DMS153 treated with DMSO at 0.1 percent for 48 hours (cell line): Measurements from ENCODE around the gene ARHGAP20.

Experiments used
- DNase-seq: peaks from one replicate; lab custom pipeline; 2025; ENCODE audit not compliant: unreplicated experiment; lab: John Stamatoyannopoulos, UW

Gene ARHGAP20

DNA sequence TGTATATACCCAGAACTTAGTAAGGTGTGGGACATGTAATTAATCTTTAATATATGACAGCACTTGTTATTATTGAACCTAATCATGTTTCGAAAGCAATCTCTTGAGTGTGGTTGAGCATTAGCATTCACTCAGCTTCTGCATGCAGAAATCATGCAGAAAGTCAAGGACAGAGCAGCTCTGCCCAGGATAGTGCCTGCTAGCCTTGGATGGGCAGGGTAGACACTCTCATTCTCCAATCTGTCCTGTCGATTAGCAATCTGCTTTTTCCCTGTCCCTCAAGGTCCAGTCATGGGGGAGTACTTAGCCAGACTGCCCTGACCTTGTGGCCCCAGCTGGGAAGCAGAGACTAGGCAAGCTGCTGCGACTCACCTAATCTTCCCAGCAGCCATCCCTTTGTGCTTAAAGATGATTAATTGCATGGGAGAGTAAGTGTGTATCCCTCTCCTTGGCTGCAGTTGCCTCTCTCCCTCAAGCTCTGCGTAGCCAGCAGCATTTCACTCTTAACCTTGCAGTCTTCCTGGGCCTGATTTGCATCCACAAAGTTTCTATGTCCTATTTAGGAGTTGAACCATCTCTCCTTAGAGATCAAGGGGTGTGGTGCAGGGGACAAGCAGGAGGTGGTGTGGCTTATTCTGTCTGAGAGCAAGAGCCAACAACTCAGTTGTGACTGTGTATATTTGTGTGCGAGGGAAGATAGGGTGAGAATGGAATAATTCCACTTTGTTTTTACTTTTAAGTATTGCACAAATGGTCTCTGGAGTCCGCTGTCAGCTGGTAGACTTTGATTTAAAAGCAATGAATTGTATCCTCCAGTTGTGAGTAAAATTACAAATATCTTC, 181.1 kb downstream of the ARHGAP20 start:
- no peak for DNase-seq

DNA sequence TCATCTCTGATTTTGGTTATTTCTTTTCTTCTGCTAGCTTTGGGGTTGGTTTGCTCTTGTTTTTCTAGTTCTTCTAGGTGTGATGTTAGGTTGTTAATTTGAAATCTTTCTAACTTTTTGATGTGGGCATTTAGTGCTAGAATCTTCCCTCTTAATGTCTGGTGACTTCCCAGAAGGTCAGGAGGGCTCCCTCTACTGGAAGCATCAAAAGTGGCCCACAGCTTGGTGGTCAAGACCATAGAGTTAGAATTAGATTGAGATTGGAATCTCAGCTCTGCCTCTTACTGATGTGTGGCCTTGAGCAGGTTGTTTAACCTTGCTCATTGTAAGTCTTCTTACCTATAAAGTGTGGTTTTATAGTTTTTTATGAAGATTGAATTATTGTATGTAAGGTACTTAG, 183.2 kb downstream of the ARHGAP20 start:
- no peak for DNase-seq

DNA sequence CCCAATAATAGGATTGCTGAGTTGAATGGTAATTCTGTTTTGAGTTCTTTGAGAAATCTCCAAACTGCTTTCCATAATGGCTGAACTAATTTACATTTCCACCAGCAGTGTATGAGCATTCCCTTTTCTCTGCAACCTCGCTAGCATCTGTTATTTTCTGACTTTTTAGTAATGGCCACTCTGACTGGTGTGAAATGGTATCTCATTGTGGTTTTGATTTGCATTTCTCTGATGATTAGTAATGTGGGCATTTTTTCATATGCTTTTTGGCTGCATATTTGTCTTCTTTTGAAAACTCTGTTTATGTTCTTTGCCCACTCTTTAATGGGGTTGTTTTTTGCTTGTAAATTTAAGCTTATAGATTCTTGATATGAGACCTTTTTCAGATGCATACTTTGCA, 185.1 kb downstream of the ARHGAP20 start:
- DNase-seq = no peak
